Amygdala (tissue), 56 donors: Measurements from ENCODE around the gene PDZRN3.

ENCODE experiments used
- DNase-seq, 56 donors: peaks; one replicate each; lab custom pipeline; 2025; lab: John Stamatoyannopoulos, UW

The PDZRN3 gene

GRCh38 chr3:73363093-73363492 is 261.6 kb downstream of the PDZRN3 start:
- DNase-seq, result no peak

DNA sequence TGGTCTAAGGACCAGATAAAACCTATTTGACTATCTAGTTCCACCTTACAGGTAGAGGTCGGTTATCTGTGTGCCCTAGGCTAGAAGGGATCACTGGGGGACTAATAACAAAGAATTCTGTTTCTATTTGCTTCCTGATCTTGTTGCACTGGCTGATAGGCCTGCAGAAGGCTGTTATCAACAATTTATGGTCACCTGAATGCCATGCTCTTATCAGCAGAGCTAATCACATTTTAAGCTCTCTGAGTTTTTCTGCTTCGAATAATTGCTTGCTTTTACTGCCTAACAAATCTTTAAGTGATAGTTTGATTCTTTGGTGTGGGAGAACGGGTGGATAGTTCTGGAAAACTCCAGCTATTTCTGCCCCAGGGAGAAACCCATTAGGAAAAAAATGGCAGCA is 263.1 kb downstream of the PDZRN3 start:
- no peak for DNase-seq

GRCh38 chr3:73353649-73354217 is 271.0 kb downstream of the PDZRN3 start:
- DNase-seq, result no peak

DNA sequence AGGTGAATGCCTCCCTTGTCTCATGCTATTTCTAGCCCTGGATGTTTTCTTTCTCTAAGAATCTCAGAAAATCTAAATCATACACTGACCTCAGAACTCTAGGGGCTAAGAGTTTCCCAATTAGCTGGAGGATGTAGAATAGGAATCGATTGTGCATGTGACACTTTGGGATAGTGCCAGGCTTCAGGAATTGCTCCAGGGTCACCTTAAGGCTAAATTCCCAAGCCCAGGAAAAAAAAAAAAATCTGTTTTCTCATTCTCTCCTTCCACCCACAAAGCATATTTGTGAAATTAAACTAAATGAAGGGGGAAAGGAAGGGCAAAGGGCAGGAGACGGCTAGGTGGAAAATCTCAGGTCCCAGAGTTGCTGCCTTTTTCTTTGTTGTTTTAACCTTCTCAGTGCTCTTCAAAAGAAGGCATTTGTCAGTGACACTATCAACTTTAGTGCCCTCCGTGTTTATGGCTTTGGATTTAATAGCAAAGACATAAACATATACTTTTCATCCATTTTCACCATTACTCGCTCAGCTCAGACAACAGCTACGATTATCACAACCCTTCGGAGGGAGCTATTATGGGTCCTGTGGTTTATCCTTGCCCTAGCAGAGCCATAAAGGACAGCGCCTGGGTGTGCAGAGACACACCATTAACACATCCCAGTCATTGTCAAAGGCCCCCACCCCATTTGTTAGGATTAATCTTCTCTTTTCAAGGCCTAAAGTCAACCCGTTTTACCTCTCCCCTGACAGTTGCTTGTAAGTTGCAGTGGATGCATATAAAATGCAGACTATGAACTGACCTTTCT is 271.7 kb downstream of the PDZRN3 start:
- no peak for DNase-seq

DNA sequence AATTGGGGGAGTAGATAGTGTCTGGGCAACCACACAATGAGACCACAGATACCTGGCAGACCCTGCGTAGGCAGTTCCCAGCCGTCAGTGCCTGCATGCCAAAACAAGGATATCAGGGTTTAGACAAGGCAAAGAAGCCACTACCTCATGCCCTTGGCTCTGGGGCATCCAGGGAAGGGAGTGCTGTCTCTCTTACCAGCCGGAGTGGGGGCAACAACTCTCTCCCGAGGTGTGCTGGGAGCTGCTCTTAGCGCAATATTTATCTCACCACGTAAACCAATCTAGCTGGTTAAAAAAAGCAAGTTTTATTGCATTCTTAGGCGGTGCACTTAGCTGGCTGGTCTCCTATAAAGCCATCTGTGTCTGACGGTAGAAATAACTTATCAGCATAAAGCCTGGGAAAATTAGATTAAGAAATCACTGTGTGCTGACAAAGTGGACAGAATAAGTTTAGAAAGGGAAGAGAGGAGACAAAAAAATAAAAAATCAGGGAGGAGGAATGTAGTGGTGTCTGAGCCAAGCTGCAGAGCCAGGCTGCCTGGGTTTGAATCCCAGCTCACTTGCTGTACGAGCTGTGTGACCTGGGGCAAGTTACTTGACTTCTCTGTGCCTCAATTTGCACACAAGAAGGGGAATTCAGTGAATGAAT is 273.2 kb downstream of the PDZRN3 start:
- peak in 1 of 56 donors; percentile 3 for DNase-seq

DNA sequence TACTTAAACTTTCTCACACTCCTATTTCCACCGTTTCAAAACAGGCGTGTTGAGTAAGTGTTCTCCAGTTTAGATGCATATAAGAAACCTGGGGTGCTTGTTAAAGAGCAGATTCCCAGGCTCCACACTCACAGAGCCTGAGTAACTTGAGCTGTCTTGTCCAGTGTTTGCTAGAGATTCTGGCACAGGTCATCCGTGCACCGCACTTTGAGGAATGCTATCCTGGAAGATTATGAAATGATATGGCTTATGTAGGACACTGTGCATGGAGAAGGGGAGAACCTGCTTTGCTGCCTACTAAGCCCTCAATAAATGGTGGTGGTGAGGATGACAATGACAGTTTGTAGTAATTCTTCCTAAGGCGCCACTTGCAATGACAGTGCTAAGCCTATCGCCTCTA is 273.7 kb downstream of the PDZRN3 start:
- no peak for DNase-seq

DNA sequence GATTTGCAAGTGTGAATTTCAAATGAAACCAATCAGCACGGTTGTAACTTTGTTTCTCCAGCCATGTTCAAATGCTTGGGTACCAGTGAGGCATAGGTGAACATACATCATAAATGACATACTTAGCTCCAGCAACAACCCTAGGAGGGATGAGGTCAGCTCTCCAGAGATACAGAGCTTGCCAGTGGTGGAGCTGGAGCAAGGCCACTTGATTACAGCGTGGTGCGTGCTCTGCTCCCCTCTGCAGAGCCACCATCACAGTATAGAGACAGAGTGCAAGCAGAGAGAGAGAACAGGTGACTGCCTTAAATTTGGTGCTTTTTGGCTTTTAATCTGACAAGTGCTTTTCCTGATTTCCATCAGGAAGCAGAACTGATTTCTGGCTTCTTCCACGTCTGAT is 275.1 kb downstream of the PDZRN3 start:
- no peak for DNase-seq

- no peak for DNase-seq
Observed at GRCh38 chr3:73342077-73342476, 282.7 kb downstream of the PDZRN3 start.

DNA sequence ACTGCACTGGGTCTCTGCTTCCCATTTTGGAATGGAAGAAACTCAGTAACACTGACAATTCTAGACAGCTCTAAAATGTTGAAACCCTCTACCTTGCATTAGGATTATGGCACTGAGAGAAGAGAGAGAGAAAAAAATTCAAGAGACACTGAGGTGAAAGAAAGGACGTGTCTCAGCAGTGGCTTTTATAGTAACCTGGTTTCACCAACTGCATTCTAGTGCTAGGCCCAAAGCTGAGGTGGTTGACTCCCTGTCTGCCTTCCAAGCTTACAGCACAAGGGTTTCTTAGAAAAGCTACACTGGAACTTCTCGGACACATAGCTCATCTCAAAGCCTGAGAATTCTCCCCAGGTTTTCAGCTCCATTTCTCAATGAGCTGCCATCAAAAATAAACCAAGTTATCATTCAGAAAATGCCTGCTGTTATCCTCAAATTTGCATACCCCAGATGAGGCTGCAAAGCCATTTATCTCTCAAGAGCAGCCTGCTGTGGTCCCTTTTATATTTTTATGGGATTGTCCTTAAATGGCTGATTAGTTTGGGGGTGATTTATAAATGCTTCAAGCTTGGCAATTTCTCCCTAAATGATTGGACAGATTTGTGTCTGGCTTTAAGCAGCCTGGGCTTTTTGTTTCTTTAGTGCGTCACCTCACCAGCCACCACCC is 283.3 kb downstream of the PDZRN3 start:
- no peak for DNase-seq

DNA sequence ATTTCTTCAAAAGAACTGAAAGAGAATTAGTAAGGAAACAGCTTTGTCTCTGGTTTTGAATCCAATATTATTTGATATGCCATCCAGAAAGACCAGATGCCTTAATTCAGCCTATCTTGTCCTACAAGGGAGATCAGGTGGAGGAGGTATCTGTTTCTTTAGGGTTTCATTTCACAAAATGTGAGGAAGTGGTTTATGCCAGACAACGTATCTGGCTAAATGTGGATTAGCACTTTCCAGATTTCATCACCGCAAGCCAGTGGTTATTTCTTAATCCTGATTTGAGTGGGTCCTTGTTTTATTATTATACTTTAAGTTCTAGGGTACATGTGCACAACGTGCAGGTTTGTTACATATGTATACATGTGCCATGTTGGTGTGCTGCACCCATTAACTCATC is 292.2 kb downstream of the PDZRN3 start:
- no peak for DNase-seq
